H1 (cell line): ENCODE measurements around the gene OR51F2. TPM values are rescaled to one million over a fixed set of nuclear protein-coding genes. Genes with fewer than 3 reads are reported as not detected.

Source experiments
- CTCF ChIA-PET: fragments of 300-600 bp; sonication (Branson Sonifier 250); formaldehyde crosslinking; loops from one replicate; lab custom pipeline; 2021; ENCODE audit not compliant: partially characterized antibody; lab: Charles Lee
- POLR2A ChIA-PET: fragments of 300-600 bp; sonication (Branson Sonifier 250); formaldehyde crosslinking; loops from one replicate; lab custom pipeline; 2021; ENCODE audit warnings: inconsistent platforms; ENCODE audit not compliant: partially characterized antibody; lab: Charles Lee
- DNase-seq, 2 experiments: peaks; one replicate each; pipeline versions ENCODE4 v3.0.0 to v3.0.0-alpha.2; 2010 to 2022; ENCODE audit warnings: low spot score in 2 of 2, low read depth in 1 of 2, mixed read lengths in 1 of 2
- FAIRE-seq: peaks from 2 replicates; lab custom pipeline; 2011; peaks lifted over from hg19 to GRCh38; lab: Jason Lieb, UNC
- H2AFZ ChIP-seq: 2 replicates; pipeline ENCODE4 v1.8.1; 2012; ENCODE audit warnings: low read length, inconsistent platforms
- H2AK5ac ChIP-seq: 2 replicates; pipeline ENCODE4 v1.6.1; 2013; ENCODE audit warnings: low read depth, low read length
- H2BK120ac ChIP-seq: replicated peaks from 2 replicates; pipeline ENCODE3; 2013; ENCODE audit warnings: low read depth, low read length, inconsistent platforms
- H2BK12ac ChIP-seq: 2 replicates; pipeline ENCODE4 v1.6.1; 2013; ENCODE audit warnings: low read depth, low read length
- H2BK15ac ChIP-seq: 2 replicates; pipeline ENCODE4 v1.6.1; 2013; ENCODE audit warnings: low read length
- H2BK20ac ChIP-seq: 2 replicates; pipeline ENCODE4 v1.6.1; 2013; ENCODE audit warnings: low read length
- H2BK5ac ChIP-seq: 2 replicates; pipeline ENCODE4 v1.6.1; 2013; ENCODE audit warnings: low read depth, low read length
- H3K14ac ChIP-seq: 2 replicates; pipeline ENCODE4 v1.6.1; 2013; ENCODE audit warnings: inconsistent platforms; ENCODE audit not compliant: insufficient read length
- H3K18ac ChIP-seq: 2 replicates; pipeline ENCODE4 v1.6.1; 2013; ENCODE audit warnings: low read length; ENCODE audit errors: extremely low read depth
- H3K23ac ChIP-seq: 2 replicates; pipeline ENCODE4 v1.6.1; 2013; ENCODE audit warnings: inconsistent platforms; ENCODE audit not compliant: insufficient read length
- H3K23me2 ChIP-seq: 2 replicates; pipeline ENCODE4 v1.6.1; 2013; ENCODE audit warnings: low read depth, low read length
- H3K27ac ChIP-seq: 2 replicates; pipeline ENCODE4 v1.6.1; 2011; ENCODE audit warnings: low read depth, low read length, inconsistent platforms
- H3K27me3 ChIP-seq, 4 experiments: replicated peaks in 1 of 4; 1 replicate in 1 of 4; 2 replicates in 3 of 4; pipeline versions ENCODE4 v1.6.1 to v1.8.1; 2011 to 2013; ENCODE audit warnings: low read length in 3 of 4, mild to moderate bottlenecking in 3 of 4, inconsistent platforms in 2 of 4, mixed read lengths in 2 of 4, moderate library complexity in 1 of 4; ENCODE audit not compliant: control insufficient read depth in 3 of 4, insufficient read depth in 3 of 4; ENCODE audit errors: extremely low read depth in 1 of 4
- H3K36me3 ChIP-seq, 4 experiments: 2 replicates each; pipeline versions ENCODE4 v1.6.1 to v1.8.1; 2011 to 2013; ENCODE audit warnings: mild to moderate bottlenecking in 4 of 4, low read length in 3 of 4, moderate library complexity in 2 of 4, control low read depth in 1 of 4, inconsistent platforms in 1 of 4; ENCODE audit not compliant: insufficient read depth in 4 of 4, control insufficient read depth in 2 of 4
- H3K4ac ChIP-seq: replicated peaks from 2 replicates; pipeline ENCODE3; 2013; ENCODE audit warnings: low read length, low read depth, mixed read lengths, inconsistent platforms; ENCODE audit not compliant: insufficient read length
- H3K4me1 ChIP-seq, 4 experiments: replicated peaks in 1 of 4; 1 replicate in 1 of 4; 2 replicates in 3 of 4; pipeline versions ENCODE4 v1.6.1 to v1.8.1; 2011 to 2013; ENCODE audit warnings: low read length in 3 of 4, inconsistent platforms in 2 of 4, mixed read lengths in 1 of 4; ENCODE audit not compliant: insufficient read depth in 4 of 4, control insufficient read depth in 3 of 4
- H3K4me2 ChIP-seq, 2 experiments: 2 replicates each; pipeline versions ENCODE4 v1.6.1 to v1.8.1; 2011 to 2013; ENCODE audit warnings: low read depth in 2 of 2, low read length in 2 of 2, control low read depth in 1 of 2, inconsistent platforms in 1 of 2, mild to moderate bottlenecking in 1 of 2; ENCODE audit not compliant: insufficient read depth in 1 of 2
- H3K4me3 ChIP-seq, 4 experiments: fragments of 200-600, 300-600 bp in 1 of 4; sonication (generic), shearing (Covaris generic), sonication (Bioruptor Twin) in 1 of 4; 2 replicates each; pipeline versions ENCODE4 v1.5.1 to v1.8.1; 2011 to 2016; ENCODE audit warnings: low read length in 4 of 4, low read depth in 3 of 4, control low read depth in 2 of 4, inconsistent platforms in 2 of 4, mild to moderate bottlenecking in 2 of 4, mixed read lengths in 1 of 4, moderate library complexity in 1 of 4; ENCODE audit not compliant: insufficient read depth in 2 of 4; ENCODE audit errors: extremely low read depth in 1 of 4
- H3K56ac ChIP-seq: replicated peaks from 2 replicates; pipeline ENCODE3; 2013; ENCODE audit warnings: low read depth, mild to moderate bottlenecking, mixed read lengths, low read length, inconsistent platforms; ENCODE audit not compliant: insufficient read length
- H3K79me1 ChIP-seq: 2 replicates; pipeline ENCODE4 v1.6.1; 2013; ENCODE audit warnings: low read depth, low read length, control low read depth
- H3K79me2 ChIP-seq, 2 experiments: 2 replicates each; pipeline versions ENCODE4 v1.6.1 to v1.8.1; 2012 to 2013; ENCODE audit warnings: low read length in 2 of 2, mild to moderate bottlenecking in 2 of 2, inconsistent platforms in 1 of 2; ENCODE audit not compliant: insufficient read depth in 2 of 2, control insufficient read depth in 1 of 2
- H3K9ac ChIP-seq, 4 experiments: replicated peaks in 1 of 4; 1 replicate in 1 of 4; 2 replicates in 3 of 4; pipeline versions ENCODE4 v1.6.1 to v1.8.1; 2011 to 2013; ENCODE audit warnings: low read depth in 3 of 4, low read length in 3 of 4, control low read depth in 2 of 4, mild to moderate bottlenecking in 2 of 4, moderate library complexity in 2 of 4, inconsistent platforms in 1 of 4; ENCODE audit errors: extremely low read depth in 1 of 4
- H3K9me3 ChIP-seq, 2 experiments: 2 replicates each; pipeline versions ENCODE4 v1.6.1 to v1.8.1; 2012 to 2013; ENCODE audit warnings: mild to moderate bottlenecking in 2 of 2, moderate library complexity in 2 of 2, control low read depth in 1 of 2, inconsistent platforms in 1 of 2, low read depth in 1 of 2, low read length in 1 of 2, mixed read lengths in 1 of 2; ENCODE audit not compliant: insufficient read depth in 2 of 2
- H4K20me1 ChIP-seq, 2 experiments: replicated peaks in 1 of 2; 2 replicates each; pipeline versions ENCODE3 to v1.8.1; 2011 to 2013; ENCODE audit warnings: inconsistent platforms in 2 of 2, low read length in 2 of 2, mild to moderate bottlenecking in 1 of 2; ENCODE audit not compliant: insufficient read depth in 2 of 2, control insufficient read depth in 1 of 2
- H4K5ac ChIP-seq: 2 replicates; pipeline ENCODE4 v1.6.1; 2013; ENCODE audit warnings: low read length, low read depth, mixed read lengths, inconsistent platforms; ENCODE audit not compliant: insufficient read length
- H4K8ac ChIP-seq: 2 replicates; pipeline ENCODE4 v1.8.0; 2013; ENCODE audit warnings: mild to moderate bottlenecking, moderate library complexity, low read length, inconsistent platforms; ENCODE audit not compliant: insufficient read depth; ENCODE audit errors: extremely low read depth
- H4K91ac ChIP-seq: replicated peaks from 2 replicates; pipeline ENCODE3; 2013; ENCODE audit warnings: low read length, mixed read lengths, inconsistent platforms; ENCODE audit not compliant: insufficient read length
- BACH1 ChIP-seq: IDR thresholded peaks from 2 replicates; pipeline ENCODE4 v1.6.1; 2012; ENCODE audit warnings: low read length, improper control_type of control experiment
- FOSL1 ChIP-seq: IDR thresholded peaks from 2 replicates; pipeline ENCODE4 v1.6.1; 2011; ENCODE audit warnings: mild to moderate bottlenecking, low read depth, low read length, moderate library complexity; ENCODE audit not compliant: insufficient read depth
- HDAC6 ChIP-seq: IDR thresholded peaks from one replicate; pipeline ENCODE4 v1.7.1; 2012; ENCODE audit warnings: low read depth, mild to moderate bottlenecking, inconsistent platforms, low read length, moderate library complexity
- SP1 ChIP-seq: IDR thresholded peaks from 2 replicates; pipeline ENCODE4 v1.6.1; 2011; ENCODE audit warnings: low read depth, low read length
- WGBS, 2 experiments: shearing (Covaris generic) in 1 of 2; methylation state at CpG; one replicate each; pipeline versions ENCODE4 v1.1.6 to v1.1.7; 2013 to 2015; ENCODE audit warnings: low lambda C conversion rate in 2 of 2, mixed read lengths in 2 of 2, inconsistent platforms in 1 of 2, low coverage in 1 of 2, missing lambda C conversion rate in 1 of 2; ENCODE audit not compliant: insufficient replicate concordance in 2 of 2, insufficient coverage in 1 of 2, insufficient read length in 1 of 2; ENCODE audit errors: extremely low coverage in 1 of 2, missing lambda C conversion rate in 1 of 2; 5-methylcytosine and 5-hydroxymethylcytosine counted together
- polyA plus RNA-seq, 7 experiments: library from polyadenylated mRNA; depleted of rRNA in 3 of 7; stranded (reverse) in 5 of 7; unstranded in 2 of 7; fragments of >200 nt in 5 of 7; fragments of 200-250 nt in 2 of 7; gene quantifications; 1 replicate in 5 of 7; 2 replicates in 1 of 7; 4 replicates in 1 of 7; pipeline versions ENCODE4 v1.2.1 to v1.2.3, GENCODE V29; 2011 to 2013; ENCODE audit warnings: missing spikeins in 2 of 7, mixed read lengths in 2 of 7
- total RNA-seq: library from RNA; stranded (reverse); fragmentation: NEBNext Ultra II Directional; extraction: Animal tissue kit (Norgen Biotek cat#: 25700); gene quantifications from 2 replicates; pipeline ENCODE4 v1.2.1, GENCODE V29; 2021

The OR51F2 gene
- total and polyA plus RNA-seq, 2 of the 8 experiments (the other 6 are each of a cell fraction or from before 2014, with no cell fraction given) = 0.15 TPM; not detected in 1

DNA sequence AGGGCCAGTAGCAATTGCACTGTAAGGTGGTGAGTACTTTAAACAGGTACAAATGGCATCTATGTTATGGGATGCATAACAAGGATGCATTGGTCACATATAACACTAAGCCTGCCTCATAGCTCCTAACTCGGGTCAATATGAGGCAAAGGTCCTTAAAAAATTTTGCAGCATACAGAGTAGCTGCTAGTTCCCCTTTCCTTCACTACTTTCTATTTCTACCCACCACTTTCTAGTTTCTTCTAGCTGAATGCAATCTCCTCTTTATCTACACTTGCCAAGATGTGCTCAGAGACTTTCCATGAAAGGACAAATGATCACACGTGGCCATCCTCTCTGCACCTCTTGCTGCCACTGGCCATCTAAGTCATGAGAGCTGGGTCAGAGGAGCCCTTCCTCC, 9.8 kb downstream of the OR51F2 start:
- H3K4me2 ChIP-seq = no peak overlapping the region
- no peak overlapping the region for H3K27ac ChIP-seq
- no peak overlapping the region for H3K9ac ChIP-seq
- H2BK15ac ChIP-seq = no peak overlapping the region
- no peaks in the 10 kb centered on the region for H3K9me3 ChIP-seq
- no peak overlapping the region for H2BK5ac ChIP-seq
- no peak overlapping the region for H4K91ac ChIP-seq
- H3K14ac ChIP-seq = no peak overlapping the region
- no peak for FAIRE-seq
- WGBS, 2 experiments = 56% methylated on average over 2 of the region's 2 CpGs; no CpG with 5 or more reads in 1 of the 2 experiments
- POLR2A ChIA-PET = no interaction called here
- no peaks in the 10 kb centered on the region for H3K79me2 ChIP-seq
- no peak overlapping the region for H3K23ac ChIP-seq
- no peak overlapping the region for H3K4me3 ChIP-seq
- H2AK5ac ChIP-seq = no peak overlapping the region
- H3K23me2 ChIP-seq = no peaks in the 10 kb centered on the region
- peaks cover 0 to 2% (median 0%) of the 10 kb centered on the region in 4 experiments; a peak in 1 of 7 replicates for H3K4me1 ChIP-seq
- TF ChIP-seq HDAC6 = no peak
- TF ChIP-seq FOSL1 = no peak
- no peak for TF ChIP-seq SP1
- no peak for TF ChIP-seq BACH1
- H3K18ac ChIP-seq = no peak overlapping the region
- CTCF ChIA-PET = interaction anchor here (1.0 to 7.7 kb wide), 5 partner anchors 8 to 209 kb away, joined by 3 to 47 read pairs (median 6); partner anchors contain the start of gene OR51D1
- H3K4ac ChIP-seq = no peak overlapping the region
- no peak overlapping the region for H2AFZ ChIP-seq
- H4K5ac ChIP-seq = no peak overlapping the region
- H3K27me3 ChIP-seq = peaks cover 0 to 2% (median 0%) of the 10 kb centered on the region in 4 experiments; a peak in 1 of 7 replicates
- no peak overlapping the region for H2BK120ac ChIP-seq
- DNase-seq = no peak
- H3K56ac ChIP-seq = no peak overlapping the region
- no peaks in the 10 kb centered on the region for H4K20me1 ChIP-seq
- H2BK12ac ChIP-seq = no peak overlapping the region
- H3K79me1 ChIP-seq = no peaks in the 10 kb centered on the region
- H3K36me3 ChIP-seq = no peaks in the 10 kb centered on the region
- H2BK20ac ChIP-seq = no peak overlapping the region
- H4K8ac ChIP-seq = no peak overlapping the region
